ENCODE results near the gene LYPD8. TPM values are rescaled to one million over a fixed set of nuclear protein-coding genes. Genes with fewer than 3 reads are reported as not detected.

The LYPD8 gene
- not detected in 2 replicates for total RNA-seq

GRCh38 chr1:248755517-248755916, at the start of gene LYPD8:
TSS of gene LYPD8 (minus strand) at chr1:248755759. CDS start at chr1:248751081, 4,678 bp downstream.

GRCh38 chr1:248702714-248703113, 52.8 kb downstream of the LYPD8 start, which contains the start of gene OR14I1:
TSS of gene OR14I1 (minus strand) at chr1:248702766.

Other genes starting within 250 kb of the LYPD8 start
- gene OR2G6, start 247.7 kb downstream of the LYPD8 start, total RNA-seq: not detected in 2 replicates
- gene OR2T29, start 193.0 kb downstream of the LYPD8 start, total RNA-seq: not detected in 2 replicates
- gene OR2T34, start 181.0 kb downstream of the LYPD8 start, total RNA-seq: not detected in 2 replicates
- gene OR2T10, start 158.1 kb downstream of the LYPD8 start, total RNA-seq: not detected in 2 replicates
- not detected in 2 replicates for gene OR2T11, start 120.7 kb downstream of the LYPD8 start, total RNA-seq
- gene OR2T35, start 110.5 kb downstream of the LYPD8 start, total RNA-seq: not detected in 2 replicates
- gene OR2T27, start 100.2 kb downstream of the LYPD8 start, total RNA-seq: not detected in 2 replicates
- gene OR14I1, start 53.0 kb downstream of the LYPD8 start, total RNA-seq: not detected in 2 replicates
- 28.5 and 41.9 TPM in 2 replicates for gene SH3BP5L, start 70.2 kb upstream of the LYPD8 start, total RNA-seq
- gene ZNF672, start 82.5 kb upstream of the LYPD8 start, total RNA-seq: 16.3 and 26.1 TPM in 2 replicates
- gene ZNF692, start 103.3 kb upstream of the LYPD8 start, total RNA-seq: 34.1 and 41.5 TPM in 2 replicates
- 11.9 and 12.5 TPM in 2 replicates for gene PGBD2, start 150.5 kb upstream of the LYPD8 start, total RNA-seq

Measured in smooth muscle cell of the umbilical artery (primary cell).